HG02798 (cell line): ENCODE results near the gene EXOC3L4.
A peak's percentile ranks its signal among the peaks of the same experiment; 100 is the strongest.
"Not testable (repeated sequence)": the region's sequence is repeated elsewhere in the genome, so short reads cannot be mapped to it uniquely, and the experiment has no call there.

Experiments
- ATAC-seq: cut with Tn5 transposase; IDR thresholded peaks from one replicate; pipeline ENCODE4 v1.9.1; 2021; ENCODE audit warnings: mild to moderate bottlenecking; ENCODE audit not compliant: unreplicated experiment, poor library complexity

The EXOC3L4 gene

DNA sequence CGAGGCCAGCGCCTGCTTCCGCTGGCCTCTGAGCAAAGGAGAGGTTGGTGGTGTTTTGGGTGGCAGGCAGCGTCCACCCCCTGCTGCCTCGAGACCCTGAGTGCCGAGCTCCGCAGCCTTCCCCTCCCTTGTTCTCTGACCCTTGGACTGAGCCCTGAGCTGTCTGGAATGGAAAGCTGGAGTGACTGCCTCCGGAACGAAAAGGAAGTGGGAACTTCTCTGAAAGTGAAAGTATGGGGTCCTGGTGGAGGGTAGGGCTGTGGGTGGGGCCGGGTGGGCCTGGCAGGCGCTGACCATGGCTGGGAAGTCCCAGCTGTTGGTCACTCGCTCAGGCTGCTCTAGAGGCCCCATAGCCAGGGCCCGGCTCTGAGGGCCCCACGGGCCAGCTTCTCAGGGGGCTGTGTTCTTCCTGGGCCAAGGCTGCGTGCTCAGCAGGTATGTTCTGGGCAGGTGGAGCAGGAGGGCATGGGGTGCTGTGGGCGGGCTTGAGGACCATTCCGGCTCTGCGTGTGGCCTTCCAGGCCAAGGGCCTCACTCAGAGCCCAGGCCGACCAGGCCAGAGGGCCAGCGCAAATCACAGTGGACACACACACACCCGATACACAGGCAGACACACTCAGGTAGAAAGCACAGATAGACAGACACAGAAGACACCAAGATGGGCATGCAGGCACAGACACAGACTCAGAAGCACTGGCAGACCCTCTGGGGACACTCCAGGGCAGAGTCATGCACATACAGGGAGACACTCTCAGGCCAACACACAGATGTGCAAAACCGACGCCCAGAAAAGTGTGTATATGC, at the start of gene EXOC3L4:
TSS of gene EXOC3L4 (plus strand) at position 320 of the 804 bp plus-strand sequence. CDS start 5,495 bp downstream, outside the sequence.
- ATAC-seq = no peak

DNA sequence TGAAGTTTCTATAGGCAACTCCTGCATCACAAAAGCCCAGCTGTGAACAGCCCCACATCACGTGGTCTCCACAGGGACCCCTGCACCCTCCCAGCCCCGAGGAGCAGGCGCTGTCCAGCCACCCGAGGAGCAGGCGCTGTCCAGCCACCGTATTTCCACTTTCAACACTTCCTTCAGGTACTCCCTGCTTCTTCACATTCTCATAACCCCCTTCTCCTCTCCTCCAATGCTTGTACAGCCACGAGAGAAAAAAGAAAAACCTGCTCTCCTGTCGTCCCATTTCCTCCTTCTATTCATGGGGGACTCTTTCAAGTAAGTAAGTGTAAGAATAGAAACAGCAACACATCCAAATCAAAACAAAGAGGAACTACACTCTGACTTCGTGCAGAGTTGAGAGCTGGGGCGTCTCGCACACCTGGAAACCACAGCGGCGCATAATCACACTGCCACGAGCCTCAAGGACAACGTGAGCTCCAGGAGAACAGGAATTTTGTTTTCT, 49.1 kb upstream of the EXOC3L4 start:
- ATAC-seq = peak; percentile 35

DNA sequence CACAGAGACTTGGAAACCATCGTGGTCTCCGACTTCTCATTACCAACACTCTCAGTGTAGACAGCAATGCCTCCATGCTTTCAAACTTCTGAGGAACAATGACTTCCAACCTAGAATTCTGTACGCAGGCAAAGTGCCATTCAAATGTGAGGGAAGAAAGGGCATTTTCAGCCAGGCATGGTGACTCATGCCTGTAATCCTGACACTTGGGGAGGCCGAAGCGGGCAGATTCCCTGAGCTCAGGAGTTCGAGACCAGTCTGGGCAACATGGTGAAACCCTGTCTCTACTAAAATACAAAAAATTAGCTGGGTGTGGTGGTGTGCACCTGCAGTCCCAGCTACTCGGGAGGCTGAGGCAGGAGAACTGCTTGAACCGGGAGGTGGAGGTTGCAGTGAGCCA, 47.1 kb upstream of the EXOC3L4 start:
- ATAC-seq = not testable (repeated sequence)

DNA sequence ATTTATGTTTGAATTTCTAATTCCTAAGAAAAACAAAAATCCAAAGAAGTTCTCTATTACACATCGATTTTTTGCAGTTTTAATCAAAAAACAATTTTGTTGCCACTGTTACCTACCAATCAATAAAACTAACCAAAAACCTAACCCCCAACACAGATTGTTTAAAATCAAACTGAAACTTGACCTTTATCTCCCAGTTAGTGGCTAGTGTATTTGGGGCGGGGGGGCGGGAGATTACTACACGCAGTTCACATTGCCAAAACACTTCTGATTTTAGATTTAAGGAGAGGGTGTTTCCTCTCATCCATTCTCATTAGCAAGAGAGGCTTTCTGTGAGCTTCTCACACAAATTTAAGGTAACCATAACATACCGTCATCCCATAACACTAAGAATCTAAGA, 43.6 kb upstream of the EXOC3L4 start:
- ATAC-seq = no peak

DNA sequence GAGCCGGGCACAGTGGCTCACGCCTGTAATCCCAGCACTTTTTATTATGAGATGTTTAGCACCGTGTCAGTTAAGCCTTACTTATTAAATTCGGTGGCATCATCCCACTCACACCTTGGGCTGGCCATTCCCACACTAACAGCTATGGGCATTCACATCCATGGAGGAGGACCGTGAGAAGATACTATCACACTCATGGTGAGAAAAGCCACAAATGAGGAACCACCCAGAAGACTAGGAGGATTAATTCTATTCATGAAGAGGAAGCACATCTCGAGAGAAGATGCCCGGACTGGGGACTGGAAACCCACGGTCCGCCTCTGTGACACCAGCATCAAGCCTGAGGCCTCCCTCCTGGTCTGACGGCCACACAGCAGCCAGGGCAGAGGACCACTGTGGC, 42.1 kb upstream of the EXOC3L4 start:
- ATAC-seq = no peak

DNA sequence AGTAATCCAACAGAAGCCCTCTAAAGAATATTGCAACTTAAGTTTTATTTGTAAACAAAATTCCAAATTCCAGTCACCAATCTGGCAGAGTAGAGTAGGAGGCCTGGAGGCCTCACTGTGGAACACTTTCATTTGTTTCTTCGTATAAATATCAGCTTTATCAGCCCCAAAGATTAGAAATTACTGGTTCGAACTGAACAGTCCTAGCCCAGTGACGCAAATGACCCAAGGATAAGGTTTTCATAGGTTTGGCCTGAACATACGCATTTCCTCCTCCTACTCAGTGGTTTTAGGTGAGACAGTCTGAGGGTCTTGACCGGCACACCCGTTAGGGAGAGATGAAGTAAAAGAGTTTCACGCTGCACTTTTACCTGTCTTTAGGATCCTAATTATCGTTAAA, 38.8 kb upstream of the EXOC3L4 start:
- no peak for ATAC-seq

DNA sequence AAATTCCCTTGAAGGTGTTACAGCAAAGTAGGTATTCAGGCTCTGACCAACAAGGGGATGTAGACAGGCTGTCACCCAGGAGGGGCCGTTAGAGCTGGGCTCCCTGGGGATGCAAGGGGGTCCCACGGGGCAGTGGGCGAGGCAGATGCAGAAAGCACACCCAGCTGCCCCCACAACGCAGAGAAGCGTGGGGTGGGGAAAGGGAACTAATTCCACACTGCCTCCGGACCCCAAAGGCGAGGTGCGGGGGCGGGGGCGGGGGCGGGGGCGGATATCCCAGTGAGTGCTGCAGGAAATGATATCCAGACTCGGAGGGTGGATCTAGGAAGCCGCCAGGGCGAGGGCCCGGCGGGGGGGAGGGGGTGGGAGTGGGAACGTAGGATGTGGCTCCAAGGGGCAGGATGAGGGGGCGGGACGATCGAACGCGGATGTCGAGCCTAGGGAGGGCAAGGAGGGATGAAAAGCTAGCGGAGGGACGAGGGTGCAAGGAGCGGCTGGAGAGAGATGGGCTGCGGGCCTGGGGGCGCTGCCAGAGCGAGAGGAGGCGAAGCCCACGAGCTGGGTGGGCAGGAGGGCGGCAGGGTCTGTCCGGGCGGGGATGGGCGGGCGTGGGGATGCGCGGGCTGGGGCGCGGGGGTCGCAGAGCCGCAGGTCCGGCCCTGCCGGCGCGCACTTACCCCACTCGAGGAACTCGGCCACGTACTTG, 38.0 kb upstream of the EXOC3L4 start:
- no peak for ATAC-seq

DNA sequence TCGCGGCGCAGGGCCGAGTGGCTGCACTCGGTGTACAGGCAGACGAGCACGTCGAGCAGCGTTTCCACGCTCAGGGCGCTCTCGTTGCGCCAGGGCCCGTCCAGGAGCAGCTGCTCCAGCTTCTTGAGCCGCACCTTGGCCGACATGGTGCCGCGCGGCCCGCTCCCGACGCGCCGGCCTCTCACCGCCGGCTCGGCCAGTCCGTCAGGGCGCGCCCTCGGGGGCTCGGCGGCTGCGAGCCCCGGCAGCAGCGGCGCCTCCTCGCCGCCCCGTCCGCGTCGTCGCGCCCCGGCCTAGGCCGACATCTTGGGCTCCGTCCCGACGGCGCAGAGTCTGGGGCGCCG, 37.5 kb upstream of the EXOC3L4 start:
- no peak for ATAC-seq

DNA sequence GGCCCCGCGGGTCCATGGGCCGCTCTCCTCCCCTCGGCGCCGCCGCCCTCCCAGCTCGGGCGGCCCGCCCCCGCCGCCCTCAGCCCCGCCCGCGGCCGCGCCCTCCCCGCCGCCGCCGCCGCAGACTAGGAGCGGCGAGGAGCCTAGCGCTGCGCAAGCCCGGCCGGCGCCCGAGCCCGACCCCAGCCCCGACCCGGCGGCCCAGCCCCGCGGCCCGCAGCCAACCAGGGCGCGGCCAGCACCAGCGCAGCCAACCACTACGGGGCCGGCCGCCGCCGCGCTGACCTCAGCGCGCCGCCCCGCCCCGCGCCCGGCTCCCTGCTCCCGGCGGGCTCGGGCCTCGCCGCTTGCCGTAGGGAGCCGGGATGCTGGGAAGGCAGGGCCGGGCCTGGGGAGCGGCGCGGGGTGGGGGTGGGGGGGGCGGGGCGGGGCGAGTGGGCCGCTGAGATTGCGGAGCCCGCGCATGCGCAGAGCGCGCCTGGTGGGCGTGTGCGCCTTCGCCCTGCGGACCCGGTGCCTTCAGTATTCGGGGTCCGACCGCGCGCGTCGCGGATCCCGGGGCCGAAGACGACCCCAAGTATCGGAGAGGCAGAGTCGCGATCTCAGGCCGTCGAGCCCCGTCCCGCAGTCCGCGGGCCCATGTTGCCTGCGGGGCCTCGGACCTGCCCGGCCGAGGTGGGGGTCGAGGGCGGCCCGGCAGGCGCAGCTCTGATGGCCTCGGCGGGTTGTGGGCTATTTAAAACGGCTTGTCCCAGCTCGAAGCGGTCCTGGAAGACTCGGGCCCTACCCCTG, 37.0 kb upstream of the EXOC3L4 start, which contains the start of gene CDC42BPB:
TSS of gene CDC42BPB (minus strand) at position 178 of the 792 bp plus-strand sequence. CDS start 376 bp downstream, outside the sequence.
- ATAC-seq = peak; percentile 79

DNA sequence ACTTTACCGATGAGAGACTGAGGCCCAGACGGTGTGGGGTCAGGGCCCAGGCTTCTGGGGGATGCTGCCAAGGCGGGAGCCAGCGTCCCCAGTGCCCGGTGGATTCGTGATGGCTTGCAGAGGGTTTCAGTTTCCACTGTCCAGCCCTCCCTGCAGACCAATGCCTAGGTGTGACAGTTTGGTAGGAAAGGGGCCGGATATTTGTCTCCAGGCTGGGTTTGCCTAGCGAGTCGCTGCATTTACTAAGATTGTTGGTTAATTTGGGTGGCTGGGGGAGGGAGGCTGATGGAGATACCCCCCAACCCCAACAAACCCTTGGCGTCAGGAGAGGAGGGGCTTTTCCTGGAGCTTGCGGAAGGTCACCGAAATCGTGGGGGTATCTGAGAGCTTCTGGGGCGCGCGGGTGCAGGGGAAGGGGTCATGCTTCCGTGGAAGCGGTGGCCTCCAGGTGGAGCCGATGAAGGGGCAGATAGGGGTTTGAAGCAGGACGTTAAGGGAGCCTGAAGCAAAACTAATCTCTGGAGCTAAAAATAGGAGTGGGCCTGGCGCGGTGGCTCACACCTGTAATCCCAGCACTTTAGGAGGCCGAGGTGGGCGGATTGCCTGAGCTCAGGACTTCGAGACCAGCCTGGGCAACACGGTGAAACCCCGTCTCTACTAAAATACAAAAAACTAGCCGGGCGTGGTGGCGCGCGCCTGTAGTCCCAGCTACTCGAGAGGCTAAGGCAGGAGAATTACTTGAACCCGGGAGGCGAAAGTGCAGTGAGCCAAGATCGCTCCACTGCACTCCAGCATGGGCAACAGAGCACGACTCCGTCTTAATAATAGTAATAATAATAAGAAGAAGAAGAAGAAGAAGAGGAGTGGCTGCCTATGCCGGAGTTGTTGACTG, 36.1 kb upstream of the EXOC3L4 start:
- ATAC-seq = no peak

DNA sequence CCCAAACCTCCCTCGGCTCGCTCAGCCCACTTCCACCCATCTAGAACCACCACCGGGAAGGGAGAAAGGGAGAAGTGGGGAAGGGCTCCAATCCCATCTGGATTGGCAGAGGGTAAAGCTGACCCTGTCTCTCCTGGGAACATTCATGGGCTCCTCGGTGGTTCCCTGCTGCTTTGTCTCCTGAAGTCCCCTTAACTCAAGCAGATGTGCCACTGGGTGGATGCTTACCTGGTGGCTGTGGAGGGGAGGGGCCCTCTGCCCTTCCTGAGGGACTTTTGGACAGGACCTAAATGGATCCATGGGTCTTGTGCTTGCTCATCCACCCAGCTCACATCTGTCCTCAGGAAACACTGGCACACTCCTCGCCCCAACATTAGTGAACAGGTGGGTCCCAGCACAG, 35.0 kb upstream of the EXOC3L4 start:
- no peak for ATAC-seq

DNA sequence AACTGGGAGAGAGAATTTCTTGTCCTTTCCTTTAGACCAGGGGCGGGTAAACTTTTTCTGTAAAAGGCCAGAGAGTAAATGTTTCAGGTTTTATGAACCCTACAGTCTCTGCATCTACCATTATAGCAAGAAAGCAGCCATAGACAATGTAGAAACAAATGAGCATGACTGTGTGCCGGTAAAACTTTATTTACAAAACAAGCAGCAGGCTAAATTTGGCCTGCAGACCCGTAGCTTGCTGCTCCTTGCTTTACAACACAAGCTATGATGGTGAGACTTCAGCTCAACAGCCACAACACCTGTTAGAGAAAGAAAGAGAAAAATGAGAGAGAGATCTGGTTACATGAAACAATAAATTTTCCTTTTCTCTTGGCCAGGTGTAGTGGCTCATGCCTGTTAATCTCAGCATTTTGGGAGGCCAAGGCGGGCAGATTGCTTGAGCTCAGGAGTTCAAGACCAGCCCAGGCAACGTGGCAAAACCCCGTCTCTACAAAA, 33.0 kb upstream of the EXOC3L4 start:
- no peak for ATAC-seq

DNA sequence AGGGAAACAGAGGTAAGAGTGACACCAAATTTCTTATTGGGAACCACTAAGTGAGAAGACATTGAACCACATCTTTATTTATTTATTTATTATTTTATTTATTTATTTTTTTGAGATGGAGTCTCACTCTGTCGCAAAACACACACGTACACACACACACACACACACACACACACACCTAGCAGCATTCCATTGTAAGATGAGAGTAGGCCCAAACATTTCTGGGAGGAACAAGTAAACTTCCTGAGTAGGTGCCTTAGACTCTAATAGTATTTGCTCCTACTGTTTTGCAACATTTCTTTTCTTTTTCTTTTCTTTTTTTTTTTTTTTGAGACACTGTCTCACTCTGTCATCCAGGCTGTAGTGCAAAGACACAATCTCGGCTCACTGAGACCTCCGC, 30.1 kb upstream of the EXOC3L4 start:
- ATAC-seq = no peak

DNA sequence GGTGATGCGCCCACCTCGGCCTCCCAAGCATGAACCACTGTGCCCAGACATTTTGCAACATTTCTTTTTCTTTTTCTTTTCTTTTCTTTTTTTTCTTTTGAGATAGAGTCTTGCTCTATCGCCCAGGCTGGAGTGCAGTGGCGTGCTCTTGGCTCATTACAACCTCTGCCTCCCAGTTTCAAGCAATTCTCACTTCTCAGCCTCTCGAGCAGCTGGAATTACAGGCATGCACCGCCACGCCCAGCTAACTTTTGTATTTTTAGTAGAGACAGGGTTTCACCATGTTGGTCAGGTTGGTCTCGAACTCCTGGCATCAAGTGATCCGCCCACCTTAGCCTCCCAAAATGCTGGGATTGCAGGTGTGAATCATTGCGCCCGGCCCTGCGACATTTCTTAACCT, 29.5 kb upstream of the EXOC3L4 start:
- ATAC-seq = no peak

DNA sequence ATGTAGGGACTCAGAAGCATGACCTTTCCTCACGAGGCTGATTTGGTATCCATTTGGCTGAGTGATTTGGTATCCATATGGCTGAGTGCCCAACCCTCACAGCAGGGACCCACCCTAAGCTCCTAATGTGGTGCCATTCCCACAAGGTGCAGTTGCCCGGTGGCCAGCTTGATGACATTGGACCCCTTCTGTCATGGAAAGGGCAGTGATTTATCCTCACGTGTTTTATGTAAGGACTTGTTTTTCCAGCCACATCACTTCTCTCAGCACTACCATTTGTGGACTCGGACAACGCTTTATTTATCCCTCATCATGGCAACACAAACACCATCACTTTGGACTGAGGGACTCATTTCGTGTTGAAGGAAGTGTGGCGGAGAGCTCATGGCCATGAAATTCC, 28.7 kb upstream of the EXOC3L4 start:
- no peak for ATAC-seq

DNA sequence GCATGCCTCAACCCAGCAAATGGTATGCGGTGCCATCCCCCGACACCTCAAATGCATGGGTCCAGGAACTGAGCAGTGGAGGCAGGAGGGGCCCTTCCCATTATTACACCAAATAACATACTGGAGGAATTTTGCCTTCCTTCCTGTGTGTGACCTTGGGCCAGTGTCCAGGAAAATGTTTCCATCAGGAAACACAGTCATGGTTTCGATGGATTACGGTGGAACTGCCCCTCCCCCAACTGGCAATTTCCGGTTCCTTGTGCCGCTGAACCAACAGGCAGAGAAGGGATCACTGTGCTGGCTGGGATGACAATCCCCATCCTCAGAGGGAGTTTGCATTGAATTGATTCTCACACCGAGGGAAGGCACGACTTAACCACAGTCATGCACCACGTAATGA, 28.1 kb upstream of the EXOC3L4 start:
- ATAC-seq = no peak

DNA sequence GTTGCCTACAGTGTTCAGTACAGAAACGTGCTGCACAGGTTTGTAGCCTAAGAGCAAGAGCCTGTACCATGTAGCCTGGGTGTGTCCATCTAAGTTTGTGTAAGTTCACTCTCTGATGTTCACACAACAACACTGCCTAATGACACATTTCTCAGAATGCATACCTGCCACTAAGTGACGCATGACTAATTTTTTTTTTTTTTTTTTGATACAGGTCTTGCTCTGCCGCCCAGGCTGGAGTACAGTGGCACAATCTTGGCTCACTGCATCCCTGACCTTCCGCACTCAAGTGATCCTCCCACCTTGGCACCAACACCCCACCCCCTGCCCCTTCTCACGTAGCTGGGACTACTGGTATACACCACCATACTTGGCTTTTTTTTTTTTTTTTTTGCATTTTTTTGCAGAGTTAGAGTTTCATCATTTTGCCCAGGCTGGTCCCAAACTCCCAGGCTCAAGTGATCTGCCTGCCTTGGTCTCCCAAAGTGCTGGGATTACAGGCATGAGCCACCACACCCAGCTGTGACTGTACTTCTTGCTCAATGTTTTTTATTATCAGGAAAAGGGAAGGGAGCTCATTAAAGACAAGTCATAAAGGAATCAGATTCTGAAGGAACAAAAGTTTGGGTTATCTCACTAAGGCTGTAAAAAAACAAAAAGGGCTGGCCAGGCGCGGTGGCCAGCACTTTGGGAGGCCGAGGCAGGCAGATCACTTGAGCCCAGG, 27.1 kb upstream of the EXOC3L4 start:
- ATAC-seq = no peak

DNA sequence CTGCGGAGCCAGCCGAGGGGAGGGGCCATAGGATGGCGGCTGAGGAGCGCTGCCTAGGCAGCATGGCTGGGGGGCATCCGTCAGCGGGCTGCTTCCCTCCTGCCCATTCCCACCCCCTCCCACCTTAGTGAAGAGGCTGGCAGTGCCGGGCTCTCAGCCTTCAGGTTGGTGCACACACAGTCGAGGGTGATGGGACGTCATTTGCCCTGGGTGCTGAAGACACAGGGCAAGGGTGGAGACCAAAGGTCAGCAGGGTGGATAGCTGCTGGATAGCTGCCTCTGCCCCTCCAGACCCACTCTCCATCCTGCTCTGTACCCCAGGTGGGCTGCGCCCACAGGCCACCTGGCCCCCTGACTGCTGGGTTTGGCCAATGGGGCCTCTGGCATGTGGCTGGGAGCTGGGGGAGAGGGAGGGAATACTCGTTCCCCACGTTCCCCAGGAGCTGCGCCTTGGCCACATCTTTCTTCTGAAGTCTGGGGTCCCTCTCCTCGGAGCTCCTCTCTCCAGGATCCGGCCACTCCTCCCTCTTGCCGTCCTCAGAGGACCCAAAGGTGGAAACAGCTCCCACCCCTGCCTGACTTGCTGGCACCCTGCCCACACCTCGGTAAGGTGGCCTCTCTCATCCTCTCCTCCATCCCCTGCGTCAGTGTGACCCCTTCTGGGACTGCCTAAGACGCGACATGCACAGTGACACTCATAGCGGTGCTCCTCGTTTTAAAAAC, 26.0 kb upstream of the EXOC3L4 start:
- no peak for ATAC-seq
